T-helper 17 cell (primary cell): Measurements from ENCODE around the gene PARP8. TPM values are rescaled to one million over a fixed set of nuclear protein-coding genes. Genes with fewer than 3 reads are reported as not detected.

ENCODE experiments used
- ATAC-seq: fragments of 150-1000 bp; cut with Tn5 transposase; 2 replicates; pipeline ENCODE4 v1.10.0; 2021; ENCODE audit warnings: mild to moderate bottlenecking, moderate library complexity
- DNase-seq, 3 donors: peaks; one replicate each; pipeline versions ENCODE4 v3.0.0 to v3.0.0-alpha.2; 2020 to 2021
- H3K9me3 ChIP-seq: one replicate; pipeline ENCODE4 v1.7.0; 2013; ENCODE audit warnings: low read length, mild to moderate bottlenecking; ENCODE audit not compliant: control insufficient read depth, poor library complexity, severe bottlenecking
- H3K27ac Mint-ChIP-seq: one replicate; pipeline ENCODE4 v1.8.0; 2022; ENCODE audit warnings: mild to moderate bottlenecking, moderate library complexity, mixed read lengths
- H3K27me3 Mint-ChIP-seq: one replicate; pipeline ENCODE4 v1.8.0; 2022; ENCODE audit warnings: mixed read lengths
- H3K36me3 Mint-ChIP-seq: one replicate; pipeline ENCODE4 v1.8.0; 2022; ENCODE audit warnings: low read depth, mixed read lengths
- H3K4me1 Mint-ChIP-seq: one replicate; pipeline ENCODE4 v1.8.0; 2022; ENCODE audit warnings: mild to moderate bottlenecking, mixed read lengths
- H3K4me3 Mint-ChIP-seq: one replicate; pipeline ENCODE4 v1.8.0; 2022; ENCODE audit warnings: mild to moderate bottlenecking, moderate library complexity, mixed read lengths
- total RNA-seq, 4 donors: library from RNA in 2 of 4; stranded (reverse) in 2 of 4; gene quantifications; one replicate each; pipeline ENCODE4 v1.2.3 and lab custom pipeline; 2022 to 2026

The PARP8 gene
- total RNA-seq, 2 donors from 2014 or later: 183 to 204 TPM

DNA sequence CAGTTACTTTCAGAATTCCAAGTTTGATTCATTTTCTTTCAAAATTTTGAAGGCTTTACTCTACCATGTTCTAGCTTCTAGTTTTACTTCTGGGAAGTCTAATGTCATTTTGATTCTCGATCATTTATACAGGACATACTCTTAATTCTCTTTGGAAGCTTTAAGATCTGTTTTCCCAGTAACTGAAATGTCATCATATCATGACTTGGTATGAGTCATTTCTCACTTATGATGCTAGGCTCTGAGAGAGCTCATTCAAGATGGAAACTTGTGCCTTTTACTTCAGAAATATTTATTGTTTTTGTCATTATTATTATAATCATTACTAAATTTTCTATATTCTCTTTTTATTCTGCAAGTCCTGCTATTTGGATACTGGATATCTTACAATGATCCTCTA is 222.3 kb downstream of the PARP8 start:
- peaks cover 7% of the 10 kb centered on the region for H3K27me3 Mint-ChIP-seq
- H3K4me3 Mint-ChIP-seq: no peak overlapping the region
- no peak overlapping the region for H3K27ac Mint-ChIP-seq
- H3K36me3 Mint-ChIP-seq: no peaks in the 10 kb centered on the region
- ATAC-seq (no peak), DNase-seq (no peak)
- H3K4me1 Mint-ChIP-seq: no peaks in the 10 kb centered on the region
- no peaks in the 10 kb centered on the region for H3K9me3 ChIP-seq

GRCh38 chr5:50889790-50890189 is 223.4 kb downstream of the PARP8 start:
- H3K4me3 Mint-ChIP-seq: no peak overlapping the region

More at GRCh38 chr5:50889790-50890189, 223.4 kb downstream of the PARP8 start:
- H3K9me3 ChIP-seq: no peaks in the 10 kb centered on the region
- ATAC-seq: no peak
- Mint-ChIP-seq H3K36me3 (no peaks in the 10 kb centered on the region), H3K4me1 (no peaks in the 10 kb centered on the region), H3K27ac (no peak overlapping the region), H3K27me3 (peaks cover 4% of the 10 kb centered on the region)
- no peak for DNase-seq

Other genes with a start within 250 kb of the PARP8 start
- 100 to 1,000 TPM; 184 to 186 TPM for gene EMB, start 225.3 kb upstream of the PARP8 start, total RNA-seq